GM23338 (cell line): Measurements from ENCODE around the gene LEMD2. TPM values are rescaled to one million over a fixed set of nuclear protein-coding genes. Genes with fewer than 3 reads are reported as not detected.

Experiments
- ATAC-seq: fragments of 200-7000 bp; cut with Tn5 transposase; 3 replicates; pipeline ENCODE4 v1.9.1; 2020
- DNase-seq: peaks from one replicate; pipeline ENCODE4 v3.0.0-alpha.2; 2015; ENCODE audit warnings: low spot score
- H2AFZ ChIP-seq: fragments of 200-600 bp; sonication (generic); 2 replicates; pipeline ENCODE4 v1.8.0; 2016; ENCODE audit warnings: antibody characterized with exemption, mild to moderate bottlenecking, moderate library complexity
- H3F3A ChIP-seq: fragments of 200-600 bp; sonication (generic); replicated peaks from 2 replicates; pipeline ENCODE4 v1.8.0; 2017; ENCODE audit warnings: antibody characterized with exemption, mixed run types, low read depth
- H3K27ac ChIP-seq: fragments of 200-600 bp; sonication (generic); 2 replicates; pipeline ENCODE4 v1.6.1; 2016; ENCODE audit warnings: low read depth
- H3K27me3 ChIP-seq: fragments of 200-600 bp; sonication (generic); 2 replicates; pipeline ENCODE4 v1.8.0; 2016; ENCODE audit warnings: mild to moderate bottlenecking, mixed run types, moderate library complexity; ENCODE audit not compliant: insufficient read depth
- H3K36me3 ChIP-seq: fragments of 200-600 bp; sonication (generic); 2 replicates; pipeline ENCODE4 v1.8.0; 2016; ENCODE audit warnings: mild to moderate bottlenecking; ENCODE audit not compliant: insufficient read depth
- H3K4me1 ChIP-seq: fragments of 200-600 bp; sonication (generic); 2 replicates; pipeline ENCODE4 v1.8.0; 2016; ENCODE audit warnings: mild to moderate bottlenecking, moderate library complexity; ENCODE audit not compliant: insufficient read depth
- H3K4me2 ChIP-seq: fragments of 200-600 bp; sonication (generic); 2 replicates; pipeline ENCODE4 v1.7.1; 2017; ENCODE audit warnings: mixed run types
- H3K4me3 ChIP-seq: fragments of 200-600 bp; sonication (generic); 2 replicates; pipeline ENCODE4 v1.6.1; 2016; ENCODE audit warnings: mixed run types
- H3K79me2 ChIP-seq: fragments of 200-600 bp; sonication (generic); replicated peaks from 2 replicates; pipeline ENCODE4 v1.8.0; 2017; ENCODE audit warnings: mild to moderate bottlenecking; ENCODE audit not compliant: insufficient read depth
- H3K9me2 ChIP-seq: fragments of 200-600 bp; sonication (generic); 2 replicates; pipeline ENCODE4 v1.8.0; 2017; ENCODE audit not compliant: insufficient read depth
- H4K20me1 ChIP-seq: fragments of 200-600 bp; sonication (generic); replicated peaks from 2 replicates; pipeline ENCODE4 v1.8.0; 2017; ENCODE audit warnings: mild to moderate bottlenecking; ENCODE audit not compliant: insufficient read depth
- H3K27ac Mint-ChIP-seq: 2 replicates; pipeline ENCODE4 v1.8.0; 2020; ENCODE audit warnings: inconsistent platforms, mild to moderate bottlenecking, moderate library complexity, mixed read lengths
- H3K27me3 Mint-ChIP-seq: 3 replicates; pipeline ENCODE4 v1.8.0; 2022; ENCODE audit warnings: low read depth, mild to moderate bottlenecking, moderate library complexity, mixed read lengths, inconsistent platforms; ENCODE audit not compliant: insufficient read depth, poor library complexity
- H3K36me3 Mint-ChIP-seq: 3 replicates; pipeline ENCODE4 v1.8.0; 2021; ENCODE audit warnings: low read depth, mild to moderate bottlenecking, inconsistent platforms, moderate library complexity, mixed read lengths
- H3K4me1 Mint-ChIP-seq: 3 replicates; pipeline ENCODE4 v1.8.0; 2020; ENCODE audit warnings: mild to moderate bottlenecking, inconsistent platforms, mixed read lengths
- H3K4me3 Mint-ChIP-seq: 3 replicates; pipeline ENCODE4 v1.8.0; 2021; ENCODE audit warnings: moderate library complexity, mild to moderate bottlenecking, inconsistent platforms, mixed read lengths
- H3K9me3 Mint-ChIP-seq: 3 replicates; pipeline ENCODE4 v1.8.0; 2020; ENCODE audit warnings: moderate library complexity, mild to moderate bottlenecking, inconsistent platforms, mixed read lengths
- CREB1 ChIP-seq: fragments of 250-450 bp; sonication (Bioruptor Pico); IDR thresholded peaks from 2 replicates; pipeline ENCODE4 v1.5.0; 2020; ENCODE audit warnings: low read depth, mild to moderate bottlenecking, moderate library complexity
- EZH2 ChIP-seq: fragments of 200-600 bp; sonication (generic); IDR thresholded peaks from one replicate; pipeline ENCODE4 v1.8.0; 2017; ENCODE audit warnings: antibody characterized with exemption, mild to moderate bottlenecking, low read depth; ENCODE audit not compliant: unreplicated experiment
- EZH2phosphoT487 ChIP-seq: fragments of 200-600 bp; sonication (generic); IDR thresholded peaks from one replicate; pipeline ENCODE4 v1.8.1; 2018; ENCODE audit warnings: antibody characterized with exemption; ENCODE audit not compliant: unreplicated experiment
- JUNB ChIP-seq: IDR thresholded peaks from one replicate; pipeline ENCODE4 v1.6.1; 2016; ENCODE audit warnings: antibody characterized with exemption; ENCODE audit not compliant: unreplicated experiment
- NANOG ChIP-seq: IDR thresholded peaks from 2 replicates; pipeline ENCODE4 v1.6.1; 2016; ENCODE audit warnings: antibody characterized with exemption, borderline replicate concordance
- POLR2AphosphoS5 ChIP-seq: IDR thresholded peaks from 2 replicates; pipeline ENCODE4 v1.6.1; 2016; ENCODE audit warnings: antibody characterized with exemption, low read depth
- REST ChIP-seq: IDR thresholded peaks from one replicate; pipeline ENCODE4 v1.6.1; 2018; ENCODE audit warnings: antibody characterized with exemption; ENCODE audit not compliant: unreplicated experiment
- ZNF114 ChIP-seq: fragments of 250-450 bp; sonication (Bioruptor Pico); IDR thresholded peaks from 2 replicates; pipeline ENCODE4 v1.5.0; 2020; ENCODE audit warnings: mild to moderate bottlenecking, moderate library complexity
- polyA plus RNA-seq: library from polyadenylated mRNA; unstranded; fragments of >200 nt; fragmentation: Nextera tagmentation; extraction: Ambion mirVana; gene quantifications from 2 replicates; pipeline ENCODE4 v1.2.1, GENCODE V29; 2016
- total RNA-seq: library from RNA; depleted of rRNA; stranded (reverse); fragments of >200 nt; shearing (Covaris generic); gene quantifications from 2 replicates; pipeline ENCODE4 v1.2.3, GENCODE V29; 2014
- TF ChIP-seq, protein P1 (sequence below), 2 experiments: fragments of 200-600 bp in 1 of 2; sonication (generic) in 1 of 2; conservative IDR thresholded peaks; 2 replicates each; pipeline versions ENCODE4 v1.5.1 to v1.6.1; 2016 to 2017; ENCODE audit warnings: antibody characterized with exemption in 2 of 2, low read depth in 2 of 2, mild to moderate bottlenecking in 2 of 2, moderate library complexity in 1 of 2
- TF ChIP-seq, protein P2 (sequence below): IDR thresholded peaks from 2 replicates; pipeline ENCODE4 v1.6.1; 2016; ENCODE audit warnings: antibody characterized with exemption
- TF ChIP-seq, protein P3 (sequence below): fragments of 250-450 bp; sonication (Bioruptor Pico); IDR thresholded peaks from 2 replicates; pipeline ENCODE4 v1.5.0; 2020; ENCODE audit warnings: mild to moderate bottlenecking, moderate library complexity

The LEMD2 gene
- total and polyA plus RNA-seq, 2 experiments from 2014 or later = 28.6 to 64.7 TPM

DNA sequence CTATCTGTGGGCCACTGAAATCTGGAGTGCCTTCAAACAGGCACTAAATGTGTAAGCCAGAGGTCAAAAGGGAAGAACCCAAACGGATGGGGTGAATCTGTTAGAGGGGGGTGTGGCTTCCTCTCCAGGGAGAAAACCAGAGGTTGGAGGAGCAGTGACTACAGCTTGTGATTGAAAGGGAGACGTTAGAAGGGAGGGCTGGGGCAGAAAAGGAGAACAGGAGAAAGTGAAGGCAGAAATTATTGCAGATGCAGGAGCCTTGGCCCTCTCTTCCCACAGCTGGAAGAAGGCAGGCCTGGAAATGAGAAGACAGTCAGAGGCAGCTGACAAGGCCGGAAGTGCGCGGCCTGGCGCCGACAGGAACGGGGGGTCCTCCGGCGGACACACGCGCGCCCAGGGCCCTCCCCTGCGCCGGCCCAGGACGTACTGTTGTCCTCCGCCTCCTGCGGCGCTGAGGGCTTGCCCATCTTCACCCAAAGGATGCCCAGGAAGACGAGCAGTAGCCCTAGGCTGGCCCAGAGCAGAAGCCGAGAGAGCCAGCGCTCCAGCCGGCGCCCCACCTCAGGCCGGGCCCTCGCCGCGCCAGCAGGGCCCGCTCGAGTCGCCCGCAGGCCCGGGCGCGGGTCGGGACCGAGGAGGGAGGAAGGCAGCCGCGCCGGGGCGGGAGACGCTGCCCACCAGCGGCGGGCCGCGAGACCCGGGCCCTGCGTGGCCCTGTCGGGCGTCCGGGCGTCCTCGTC lies 806 bp downstream of the LEMD2 start (continued):
- TF ChIP-seq REST = no peak
- TF ChIP-seq EZH2phosphoT487 = no peak
- TF ChIP-seq EZH2 = no peak
- no peak for TF ChIP-seq NANOG
- TF ChIP-seq POLR2AphosphoS5 = no peak
- TF ChIP-seq JUNB = no peak
- no peak for TF ChIP-seq CREB1 (CRISPR knock-in tag)
- no peak for TF ChIP-seq ZNF114 (CRISPR knock-in tag)
- TF ChIP-seq, protein P1, sequence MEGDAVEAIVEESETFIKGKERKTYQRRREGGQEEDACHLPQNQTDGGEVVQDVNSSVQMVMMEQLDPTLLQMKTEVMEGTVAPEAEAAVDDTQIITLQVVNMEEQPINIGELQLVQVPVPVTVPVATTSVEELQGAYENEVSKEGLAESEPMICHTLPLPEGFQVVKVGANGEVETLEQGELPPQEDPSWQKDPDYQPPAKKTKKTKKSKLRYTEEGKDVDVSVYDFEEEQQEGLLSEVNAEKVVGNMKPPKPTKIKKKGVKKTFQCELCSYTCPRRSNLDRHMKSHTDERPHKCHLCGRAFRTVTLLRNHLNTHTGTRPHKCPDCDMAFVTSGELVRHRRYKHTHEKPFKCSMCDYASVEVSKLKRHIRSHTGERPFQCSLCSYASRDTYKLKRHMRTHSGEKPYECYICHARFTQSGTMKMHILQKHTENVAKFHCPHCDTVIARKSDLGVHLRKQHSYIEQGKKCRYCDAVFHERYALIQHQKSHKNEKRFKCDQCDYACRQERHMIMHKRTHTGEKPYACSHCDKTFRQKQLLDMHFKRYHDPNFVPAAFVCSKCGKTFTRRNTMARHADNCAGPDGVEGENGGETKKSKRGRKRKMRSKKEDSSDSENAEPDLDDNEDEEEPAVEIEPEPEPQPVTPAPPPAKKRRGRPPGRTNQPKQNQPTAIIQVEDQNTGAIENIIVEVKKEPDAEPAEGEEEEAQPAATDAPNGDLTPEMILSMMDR (conservative IDR thresholded peaks at IDR 0.05; ENCODE audit: low read depth in 2 of 2) = no peak

DNA sequence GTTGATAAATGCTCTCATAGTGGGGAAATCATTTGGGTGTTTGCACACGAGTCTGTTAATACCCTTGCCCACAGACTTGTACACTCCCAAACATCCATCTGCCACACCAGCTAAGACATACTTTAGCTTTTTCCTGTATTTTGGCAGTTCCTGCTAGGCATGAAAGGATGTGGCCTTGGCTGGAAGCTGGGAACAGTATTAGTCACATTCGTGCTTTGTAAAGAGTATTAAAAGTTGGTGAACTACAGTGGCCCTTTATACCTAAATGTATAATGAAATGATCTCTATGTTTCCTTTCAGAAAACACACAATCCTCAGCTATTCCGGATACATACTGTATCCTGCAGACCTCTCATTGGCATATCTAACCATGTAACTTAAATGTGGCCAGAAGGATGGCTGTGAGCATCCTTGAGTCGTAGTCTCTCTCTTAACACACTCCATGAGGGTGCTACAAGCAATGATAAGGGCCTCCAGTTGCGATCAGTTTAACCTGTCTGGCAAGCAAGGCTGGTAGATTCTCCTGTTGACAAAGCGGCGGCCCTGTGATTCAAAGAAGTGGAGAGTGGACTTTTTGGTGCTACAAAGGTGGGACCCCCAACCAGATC lies 1.5 kb downstream of the LEMD2 start:
- Mint-ChIP-seq H3K4me3 (peak overlapping the region; percentile 91), H3K36me3 (peaks cover 37% of the 10 kb centered on the region), H3K27me3 (peaks cover 15% of the 10 kb centered on the region), H3K27ac (peak overlapping the region; percentile 93), H3K9me3 (no peaks in the 10 kb centered on the region), H3K4me1 (peaks cover 74% of the 10 kb centered on the region)
- H3F3A ChIP-seq = peaks cover 13% of the 10 kb centered on the region; the same call in 1 of the 2 replicates
- peak overlapping the region; percentile 82 for H3K4me2 ChIP-seq
- peaks cover 11% of the 10 kb centered on the region; the same call in 1 of the 2 replicates for H4K20me1 ChIP-seq
- peak overlapping the region; percentile 72; the same call in 1 of the 2 replicates for H3K27ac ChIP-seq
- H3K36me3 ChIP-seq = peaks cover 12% of the 10 kb centered on the region; the same call in 1 of the 2 replicates
- DNase-seq = no peak
- H2AFZ ChIP-seq = peak overlapping the region; percentile 43; the same call in 1 of the 2 replicates
- H3K4me1 ChIP-seq = peaks cover 57% of the 10 kb centered on the region
- peaks cover 37% of the 10 kb centered on the region for H3K79me2 ChIP-seq
- ATAC-seq = no peak
- H3K4me3 ChIP-seq = peak overlapping the region; percentile 86
- H3K27me3 ChIP-seq = no peaks in the 10 kb centered on the region
- peaks cover 4% of the 10 kb centered on the region; the same call in 1 of the 2 replicates for H3K9me2 ChIP-seq
- no peak for TF ChIP-seq EZH2phosphoT487
- TF ChIP-seq, protein P2, sequence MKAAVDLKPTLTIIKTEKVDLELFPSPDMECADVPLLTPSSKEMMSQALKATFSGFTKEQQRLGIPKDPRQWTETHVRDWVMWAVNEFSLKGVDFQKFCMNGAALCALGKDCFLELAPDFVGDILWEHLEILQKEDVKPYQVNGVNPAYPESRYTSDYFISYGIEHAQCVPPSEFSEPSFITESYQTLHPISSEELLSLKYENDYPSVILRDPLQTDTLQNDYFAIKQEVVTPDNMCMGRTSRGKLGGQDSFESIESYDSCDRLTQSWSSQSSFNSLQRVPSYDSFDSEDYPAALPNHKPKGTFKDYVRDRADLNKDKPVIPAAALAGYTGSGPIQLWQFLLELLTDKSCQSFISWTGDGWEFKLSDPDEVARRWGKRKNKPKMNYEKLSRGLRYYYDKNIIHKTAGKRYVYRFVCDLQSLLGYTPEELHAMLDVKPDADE = no peak
- no peak for TF ChIP-seq EZH2
- TF ChIP-seq, protein P3, sequence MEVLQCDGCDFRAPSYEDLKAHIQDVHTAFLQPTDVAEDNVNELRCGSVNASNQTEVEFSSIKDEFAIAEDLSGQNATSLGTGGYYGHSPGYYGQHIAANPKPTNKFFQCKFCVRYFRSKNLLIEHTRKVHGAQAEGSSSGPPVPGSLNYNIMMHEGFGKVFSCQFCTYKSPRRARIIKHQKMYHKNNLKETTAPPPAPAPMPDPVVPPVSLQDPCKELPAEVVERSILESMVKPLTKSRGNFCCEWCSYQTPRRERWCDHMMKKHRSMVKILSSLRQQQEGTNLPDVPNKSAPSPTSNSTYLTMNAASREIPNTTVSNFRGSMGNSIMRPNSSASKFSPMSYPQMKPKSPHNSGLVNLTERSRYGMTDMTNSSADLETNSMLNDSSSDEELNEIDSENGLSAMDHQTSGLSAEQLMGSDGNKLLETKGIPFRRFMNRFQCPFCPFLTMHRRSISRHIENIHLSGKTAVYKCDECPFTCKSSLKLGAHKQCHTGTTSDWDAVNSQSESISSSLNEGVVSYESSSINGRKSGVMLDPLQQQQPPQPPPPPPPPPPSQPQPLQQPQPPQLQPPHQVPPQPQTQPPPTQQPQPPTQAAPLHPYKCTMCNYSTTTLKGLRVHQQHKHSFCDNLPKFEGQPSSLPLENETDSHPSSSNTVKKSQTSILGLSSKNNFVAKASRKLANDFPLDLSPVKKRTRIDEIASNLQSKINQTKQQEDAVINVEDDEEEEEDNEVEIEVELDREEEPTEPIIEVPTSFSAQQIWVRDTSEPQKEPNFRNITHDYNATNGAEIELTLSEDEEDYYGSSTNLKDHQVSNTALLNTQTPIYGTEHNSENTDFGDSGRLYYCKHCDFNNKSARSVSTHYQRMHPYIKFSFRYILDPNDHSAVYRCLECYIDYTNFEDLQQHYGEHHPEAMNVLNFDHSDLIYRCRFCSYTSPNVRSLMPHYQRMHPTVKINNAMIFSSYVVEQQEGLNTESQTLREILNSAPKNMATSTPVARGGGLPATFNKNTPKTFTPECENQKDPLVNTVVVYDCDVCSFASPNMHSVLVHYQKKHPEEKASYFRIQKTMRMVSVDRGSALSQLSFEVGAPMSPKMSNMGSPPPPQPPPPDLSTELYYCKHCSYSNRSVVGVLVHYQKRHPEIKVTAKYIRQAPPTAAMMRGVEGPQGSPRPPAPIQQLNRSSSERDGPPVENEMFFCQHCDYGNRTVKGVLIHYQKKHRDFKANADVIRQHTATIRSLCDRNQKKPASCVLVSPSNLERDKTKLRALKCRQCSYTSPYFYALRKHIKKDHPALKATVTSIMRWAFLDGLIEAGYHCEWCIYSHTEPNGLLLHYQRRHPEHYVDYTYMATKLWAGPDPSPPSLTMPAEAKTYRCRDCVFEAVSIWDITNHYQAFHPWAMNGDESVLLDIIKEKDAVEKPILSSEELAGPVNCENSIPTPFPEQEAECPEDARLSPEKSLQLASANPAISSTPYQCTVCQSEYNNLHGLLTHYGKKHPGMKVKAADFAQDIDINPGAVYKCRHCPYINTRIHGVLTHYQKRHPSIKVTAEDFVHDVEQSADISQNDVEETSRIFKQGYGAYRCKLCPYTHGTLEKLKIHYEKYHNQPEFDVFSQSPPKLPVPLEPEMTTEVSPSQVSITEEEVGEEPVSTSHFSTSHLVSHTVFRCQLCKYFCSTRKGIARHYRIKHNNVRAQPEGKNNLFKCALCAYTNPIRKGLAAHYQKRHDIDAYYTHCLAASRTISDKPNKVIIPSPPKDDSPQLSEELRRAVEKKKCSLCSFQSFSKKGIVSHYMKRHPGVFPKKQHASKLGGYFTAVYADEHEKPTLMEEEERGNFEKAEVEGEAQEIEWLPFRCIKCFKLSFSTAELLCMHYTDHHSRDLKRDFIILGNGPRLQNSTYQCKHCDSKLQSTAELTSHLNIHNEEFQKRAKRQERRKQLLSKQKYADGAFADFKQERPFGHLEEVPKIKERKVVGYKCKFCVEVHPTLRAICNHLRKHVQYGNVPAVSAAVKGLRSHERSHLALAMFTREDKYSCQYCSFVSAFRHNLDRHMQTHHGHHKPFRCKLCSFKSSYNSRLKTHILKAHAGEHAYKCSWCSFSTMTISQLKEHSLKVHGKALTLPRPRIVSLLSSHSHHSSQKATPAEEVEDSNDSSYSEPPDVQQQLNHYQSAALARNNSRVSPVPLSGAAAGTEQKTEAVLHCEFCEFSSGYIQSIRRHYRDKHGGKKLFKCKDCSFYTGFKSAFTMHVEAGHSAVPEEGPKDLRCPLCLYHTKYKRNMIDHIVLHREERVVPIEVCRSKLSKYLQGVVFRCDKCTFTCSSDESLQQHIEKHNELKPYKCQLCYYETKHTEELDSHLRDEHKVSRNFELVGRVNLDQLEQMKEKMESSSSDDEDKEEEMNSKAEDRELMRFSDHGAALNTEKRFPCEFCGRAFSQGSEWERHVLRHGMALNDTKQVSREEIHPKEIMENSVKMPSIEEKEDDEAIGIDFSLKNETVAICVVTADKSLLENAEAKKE (CRISPR knock-in tag) = no peak
